NCI-H1436 treated with DMSO at 0.1 percent for 48 hours (cell line): Measurements from ENCODE around the gene HSFX4.
"Not testable (repeated sequence)": the region's sequence is repeated elsewhere in the genome, so short reads cannot be mapped to it uniquely, and the experiment has no call there.

Experiments
- DNase-seq: peaks from one replicate; lab custom pipeline; 2025; lab: John Stamatoyannopoulos, UW

HSFX4 gene, protein sequence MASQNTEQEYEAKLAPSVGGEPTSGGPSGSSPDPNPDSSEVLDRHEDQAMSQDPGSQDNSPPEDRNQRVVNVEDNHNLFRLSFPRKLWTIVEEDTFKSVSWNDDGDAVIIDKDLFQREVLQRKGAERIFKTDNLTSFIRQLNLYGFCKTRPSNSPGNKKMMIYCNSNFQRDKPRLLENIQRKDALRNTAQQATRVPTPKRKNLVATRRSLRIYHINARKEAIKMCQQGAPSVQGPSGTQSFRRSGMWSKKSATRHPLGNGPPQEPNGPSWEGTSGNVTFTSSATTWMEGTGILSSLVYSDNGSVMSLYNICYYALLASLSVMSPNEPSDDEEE

DNA sequence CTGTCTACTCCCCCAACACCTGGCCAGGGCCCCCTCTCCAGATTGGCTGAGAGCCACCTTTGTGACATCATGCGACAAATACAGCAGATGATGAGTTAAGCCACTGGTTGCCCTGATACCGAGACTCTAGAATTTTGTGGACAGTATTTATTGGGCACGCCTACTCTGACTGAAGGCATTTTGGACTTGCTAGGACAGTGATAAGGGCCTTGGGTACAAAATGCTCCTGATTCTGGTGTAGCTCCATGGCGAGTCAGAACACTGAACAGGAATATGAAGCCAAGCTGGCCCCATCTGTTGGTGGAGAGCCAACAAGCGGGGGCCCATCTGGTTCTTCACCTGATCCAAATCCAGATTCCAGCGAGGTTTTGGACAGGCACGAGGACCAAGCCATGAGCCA is at the start of gene HSFX4:
Gene HSFX4, plus strand, starts transcription at position 174 of the 400 bp plus-strand sequence. Its CDS starts 72 bp downstream, at position 246.
- DNase-seq, result not testable (repeated sequence)

- no peak for DNase-seq
These were observed 48.2 kb upstream of the HSFX4 start, which contains the start of gene MAGEA8 for GRCh38 chrX:149881081-149881711. Gene MAGEA8 (plus strand): TSS chrX:149881183. CDS start chrX:149884273, 3,090 bp downstream.

DNA sequence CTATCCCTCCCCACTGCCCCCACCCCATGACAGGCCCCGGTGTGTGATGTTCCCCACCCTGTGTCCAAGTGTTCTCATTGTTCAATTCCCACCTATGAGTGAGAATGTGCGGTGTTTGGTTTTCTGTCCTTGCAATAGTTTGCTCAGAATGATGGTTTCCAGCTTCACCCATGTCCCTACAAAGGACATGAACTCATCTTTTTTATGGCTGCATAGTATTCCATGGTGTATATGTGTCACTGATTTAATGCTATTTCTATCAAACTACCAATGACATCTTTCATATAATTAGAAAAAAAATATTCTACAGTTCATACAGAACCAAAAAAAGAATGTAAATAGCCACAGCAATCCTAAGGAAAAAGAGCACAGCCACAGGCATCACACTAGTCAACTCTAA is 38.5 kb upstream of the HSFX4 start:
- DNase-seq, result not testable (repeated sequence)

- no peak for DNase-seq
These were observed 30.8 kb upstream of the HSFX4 start for GRCh38 chrX:149898554-149898953.

DNA sequence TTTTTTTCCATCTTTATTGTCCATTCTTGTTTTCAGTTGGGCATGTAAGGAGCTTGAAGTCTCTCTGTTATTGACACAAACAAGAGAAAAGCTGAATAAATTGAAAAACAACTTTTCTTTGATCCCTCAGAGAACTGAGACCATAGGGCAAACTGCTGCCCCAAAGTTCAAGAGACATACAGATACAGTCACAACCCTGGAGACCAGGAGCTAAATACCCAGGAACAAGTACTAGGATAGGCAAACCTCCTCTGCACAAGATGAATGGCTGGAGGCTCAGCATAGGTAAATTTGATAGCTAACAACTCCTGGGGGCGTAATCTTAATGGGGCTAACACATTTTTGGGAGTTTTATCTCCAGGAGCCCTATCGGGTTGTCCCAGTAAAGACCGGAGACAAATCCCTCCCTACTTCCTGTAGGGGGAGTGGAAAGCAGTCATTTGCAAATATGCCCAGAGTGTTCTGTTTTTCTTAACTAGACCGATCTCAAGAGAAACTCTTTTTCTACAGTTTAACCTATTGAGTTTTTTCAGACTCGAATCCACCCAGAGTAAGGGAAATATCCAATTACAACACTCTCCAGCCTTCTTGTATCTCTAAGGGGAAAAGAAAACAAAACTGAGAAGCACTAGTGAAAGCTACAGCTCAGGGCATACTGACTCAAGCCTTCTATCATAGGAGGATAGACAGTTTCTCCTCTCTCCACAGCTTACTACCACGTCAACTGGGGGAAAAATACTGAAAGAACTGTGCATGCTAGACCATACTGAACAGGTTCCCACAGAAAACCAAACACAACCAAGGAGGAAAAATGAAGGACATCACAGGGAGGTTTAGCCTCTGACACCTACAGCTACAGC is 25.3 kb upstream of the HSFX4 start:
- DNase-seq, result no peak

GRCh38 chrX:149908308-149908707 is 21.1 kb upstream of the HSFX4 start:
- DNase-seq, result no peak

GRCh38 chrX:149908727-149909126 is 20.6 kb upstream of the HSFX4 start:
- DNase-seq, result no peak

- DNase-seq, result no peak
These were observed 19.8 kb upstream of the HSFX4 start for GRCh38 chrX:149909324-149910177.

- DNase-seq, result no peak
These were observed 19.1 kb upstream of the HSFX4 start for GRCh38 chrX:149910178-149910695.

GRCh38 chrX:149916745-149917392 is 12.5 kb upstream of the HSFX4 start:
- DNase-seq, result no peak

- not testable (repeated sequence) for DNase-seq
These were observed 5.5 kb upstream of the HSFX4 start for GRCh38 chrX:149923836-149924235.

- not testable (repeated sequence) for DNase-seq
These were observed 4.9 kb upstream of the HSFX4 start for GRCh38 chrX:149924434-149924833.

DNA sequence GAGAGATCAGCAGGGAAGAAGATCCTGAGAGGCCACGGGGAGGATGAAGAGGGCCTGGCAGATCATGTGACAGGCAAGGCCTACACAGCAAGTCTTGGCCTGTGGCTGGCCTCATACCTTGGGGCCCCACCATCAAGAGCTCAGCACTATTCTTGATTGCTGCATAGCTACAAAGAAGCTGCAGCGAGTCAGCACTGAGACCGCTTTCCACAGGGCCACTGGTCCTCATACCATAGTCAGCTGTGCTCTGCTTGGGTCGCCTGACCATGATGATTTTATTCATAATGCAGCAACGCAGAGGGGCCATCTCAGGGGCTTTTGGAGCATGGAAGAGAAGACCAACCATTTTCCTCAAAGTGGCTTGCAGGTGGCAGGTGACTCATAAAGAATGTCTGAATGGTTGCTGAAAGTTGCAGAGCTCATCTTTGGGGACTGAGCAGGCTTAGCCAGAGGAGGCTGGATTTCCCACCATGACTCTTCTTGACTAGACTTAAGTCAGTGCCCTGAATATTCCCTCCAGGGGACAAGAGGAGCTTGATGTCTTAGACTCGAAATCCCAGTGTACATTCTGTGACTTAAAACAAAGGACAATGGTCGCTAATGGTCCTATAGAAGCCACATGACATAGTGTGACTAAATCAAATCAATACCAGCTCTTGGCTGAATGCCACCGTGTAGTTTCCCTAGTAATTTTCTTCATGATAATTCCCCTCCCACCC is 2.0 kb upstream of the HSFX4 start:
- not testable (repeated sequence) for DNase-seq

- DNase-seq, result not testable (repeated sequence)
These were observed 1.5 kb upstream of the HSFX4 start for GRCh38 chrX:149927964-149928258.

DNA sequence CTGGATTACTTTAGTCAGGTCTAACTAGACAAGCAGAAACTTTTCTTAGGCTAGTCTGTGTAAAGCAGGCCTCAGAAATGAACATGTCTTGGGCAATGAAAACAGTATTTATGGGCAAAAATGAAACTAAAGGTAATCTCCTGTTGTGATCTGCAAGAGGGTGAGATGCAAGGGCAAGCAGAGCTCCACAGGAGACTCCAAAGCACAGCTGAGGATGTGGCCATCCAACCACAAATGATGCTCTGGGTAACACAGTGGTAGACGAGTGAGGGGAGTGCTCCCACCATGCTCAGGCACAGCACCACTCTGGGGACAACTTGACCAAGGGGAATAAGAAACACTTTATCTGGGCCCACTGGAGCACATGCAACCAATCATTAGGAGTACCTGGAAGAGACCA is 738 bp upstream of the HSFX4 start:
- not testable (repeated sequence) for DNase-seq

DNA sequence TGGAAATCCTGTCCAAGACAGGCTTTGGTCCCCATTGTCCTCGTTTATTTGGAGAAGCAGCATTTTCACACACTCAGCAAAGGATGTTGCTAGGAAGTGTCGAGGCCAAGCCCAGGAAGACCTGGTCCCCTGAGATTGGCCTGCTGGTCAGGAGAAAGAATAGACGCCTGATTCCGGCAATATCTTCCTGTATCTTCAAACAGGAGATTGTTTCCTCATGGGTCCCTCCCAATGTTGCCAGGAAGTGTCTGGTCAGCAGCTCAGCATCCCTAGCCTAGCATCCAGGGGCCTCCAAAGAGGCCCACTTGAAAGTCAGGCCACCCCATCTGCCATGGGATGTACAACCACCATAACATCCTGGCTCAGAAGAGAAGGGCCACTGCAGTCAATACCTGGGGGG is 2.0 kb downstream of the HSFX4 start:
- not testable (repeated sequence) for DNase-seq

DNA sequence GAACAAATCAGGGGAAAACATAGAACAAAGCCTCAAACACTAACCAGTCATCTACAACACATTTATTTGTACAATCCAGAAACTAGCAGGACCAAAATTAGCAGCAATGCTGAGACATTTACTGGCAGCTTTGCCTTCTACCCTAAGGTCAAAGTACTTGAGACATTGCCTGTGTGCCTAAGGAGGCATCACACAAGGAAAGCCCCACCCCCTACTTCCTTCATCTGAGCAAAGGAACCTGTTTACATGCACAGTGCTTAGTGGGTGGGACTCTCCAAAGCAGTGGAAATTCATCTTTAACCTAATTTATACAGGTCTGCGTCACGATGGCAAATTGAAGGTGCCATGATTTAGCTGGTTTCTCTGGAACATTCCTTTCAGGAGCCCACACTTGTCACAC is 2.8 kb downstream of the HSFX4 start:
- DNase-seq, result not testable (repeated sequence)

DNA sequence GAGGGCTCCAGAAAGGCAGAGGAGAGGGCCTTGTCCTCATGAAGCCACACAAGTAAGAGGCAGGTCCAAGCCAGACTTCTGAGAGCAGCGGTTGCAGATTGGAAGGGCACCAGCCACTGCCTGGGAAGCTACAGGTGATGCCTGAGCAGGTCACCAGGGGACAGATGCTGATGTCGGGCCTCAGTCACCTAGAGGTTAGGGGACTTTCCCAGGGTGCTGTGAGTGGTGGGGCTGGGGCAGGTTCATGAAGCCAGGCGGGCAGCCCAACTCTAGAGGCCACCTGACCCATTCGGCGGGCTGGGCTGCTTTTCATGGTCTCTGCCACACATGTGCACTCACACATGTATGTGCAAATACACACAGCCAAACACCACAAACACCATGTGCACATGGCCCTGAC is 3.6 kb downstream of the HSFX4 start:
- not testable (repeated sequence) for DNase-seq

GRCh38 chrX:149933547-149933946 is 4.2 kb downstream of the HSFX4 start:
- not testable (repeated sequence) for DNase-seq

GRCh38 chrX:149937328-149937727 is 8.0 kb downstream of the HSFX4 start:
- not testable (repeated sequence) for DNase-seq
